Stimulated activated CD4-positive, alpha-beta T cell treated with anti-CD3 and anti-CD28 coated beads, Interleukin-2, amount 100 ng/mL, for 48 hours (primary cell): Measurements from ENCODE around the gene ZG16B.

ENCODE experiments used
- DNase-seq, 2 donors: peaks; one replicate each; pipeline ENCODE4 v3.0.0-alpha.2; 2020

The ZG16B gene

DNA sequence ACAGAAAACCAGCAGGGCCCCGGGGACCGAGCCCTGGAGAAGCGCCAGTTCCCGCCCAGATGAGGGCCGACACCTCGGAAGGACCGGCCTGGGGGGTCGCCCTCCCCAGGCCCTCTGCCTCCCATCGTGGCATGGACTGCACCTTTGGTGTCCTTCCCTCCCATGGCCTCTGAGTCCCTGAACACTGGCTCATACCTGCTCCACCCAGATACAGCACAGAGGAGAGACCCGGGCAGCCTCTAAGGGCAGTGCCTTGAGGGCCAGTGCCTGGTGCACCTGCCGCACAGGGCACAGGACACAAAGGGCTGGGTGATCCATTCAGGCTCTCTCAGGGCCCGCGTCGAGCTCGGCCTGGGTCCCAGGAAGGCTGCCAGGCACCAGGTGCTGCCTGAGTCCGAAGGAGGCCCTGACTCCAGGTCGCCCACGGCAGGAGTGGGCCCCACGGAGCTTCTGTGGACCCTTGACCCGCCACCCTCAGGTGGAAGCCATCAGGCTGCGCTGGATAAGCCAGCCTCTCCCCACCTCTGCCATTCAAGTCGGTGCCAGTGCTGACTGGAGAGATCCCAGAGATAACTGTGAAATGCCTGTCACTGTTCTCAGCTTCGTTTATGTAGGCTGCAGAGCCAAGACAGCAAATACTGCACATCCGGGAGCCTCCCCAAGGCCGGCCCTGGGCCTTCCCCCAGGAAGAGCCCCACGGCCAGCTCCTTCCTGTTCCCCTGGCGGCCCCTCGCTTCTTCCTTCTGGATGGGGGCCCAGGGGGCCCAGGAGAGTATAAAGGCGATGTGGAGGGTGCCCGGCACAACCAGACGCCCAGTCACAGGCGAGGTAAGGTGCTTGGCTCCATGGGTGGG, at the start of gene ZG16B:
ZG16B (plus strand) TSS at position 803 of the 854 bp plus-strand sequence. CDS start 139 bp downstream, outside the sequence.
- DNase-seq = no peak

- DNase-seq = no peak
Observed at GRCh38 chr16:2782583-2783351, 47.3 kb upstream of the ZG16B start.

- DNase-seq = no peak
Observed at GRCh38 chr16:2783581-2784357, 46.3 kb upstream of the ZG16B start.

DNA sequence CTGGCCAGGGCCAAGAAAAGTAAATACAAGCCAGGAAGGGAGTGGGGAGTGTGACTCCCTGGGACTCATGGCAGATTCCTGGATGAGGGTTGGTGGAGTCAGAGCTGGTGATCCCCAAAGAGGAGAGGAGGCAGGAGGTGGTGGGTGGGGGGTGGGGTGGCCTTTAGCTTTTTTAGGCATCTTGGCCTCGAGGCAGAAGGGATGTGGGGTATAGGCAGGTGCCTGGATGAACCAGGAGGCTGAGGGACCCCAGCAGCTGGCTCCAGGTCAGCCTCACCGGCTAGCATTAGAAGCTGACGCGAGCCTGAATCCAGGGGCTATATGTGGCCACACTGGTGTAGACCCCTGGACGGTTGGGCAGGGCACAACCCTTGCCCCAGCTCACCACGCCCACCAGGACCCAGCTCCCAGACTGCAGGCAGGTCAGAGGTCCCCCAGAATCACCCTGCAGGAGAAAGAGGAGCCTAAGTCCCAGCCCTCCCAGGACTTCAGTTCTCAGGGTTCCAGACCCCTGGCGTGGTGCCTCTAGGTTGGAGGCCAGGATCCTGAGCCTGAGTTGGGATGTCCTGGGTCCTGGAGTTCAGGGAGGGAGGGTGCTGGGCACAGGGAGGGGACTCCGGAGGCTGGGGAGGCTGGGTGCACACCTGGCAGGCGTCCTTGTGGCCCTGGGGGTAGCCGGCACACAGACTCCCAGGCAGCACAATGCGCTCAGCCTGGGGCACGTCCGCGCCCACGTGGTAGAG, 45.6 kb upstream of the ZG16B start:
- no peak for DNase-seq

GRCh38 chr16:2785101-2785991, 44.8 kb upstream of the ZG16B start:
- DNase-seq = peak in 1 of 2 donors; percentile 27

GRCh38 chr16:2786061-2786825, 43.9 kb upstream of the ZG16B start:
- DNase-seq = no peak

- no peak for DNase-seq
Observed at GRCh38 chr16:2786826-2787151, 43.3 kb upstream of the ZG16B start.

DNA sequence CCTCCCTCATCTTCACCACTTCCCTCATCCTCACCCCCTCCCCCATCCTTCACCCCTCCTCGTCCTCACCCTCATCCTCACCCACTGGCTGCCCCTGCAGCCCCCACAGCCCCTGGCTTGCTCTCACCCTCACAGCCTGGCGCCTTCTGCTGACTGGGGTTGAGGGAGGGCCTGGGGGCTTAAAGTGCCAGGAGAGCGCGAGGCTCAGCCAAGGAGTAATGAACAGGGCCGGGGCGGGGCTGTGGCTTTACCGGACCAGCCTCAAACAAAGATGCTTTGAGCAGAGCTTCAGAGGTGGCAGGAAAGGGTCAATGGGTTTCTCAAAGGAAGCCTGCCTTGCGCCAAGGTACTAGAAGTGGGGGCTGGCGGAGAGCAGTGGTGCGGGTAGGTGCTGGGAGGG, 42.7 kb upstream of the ZG16B start, which contains the start of gene PRSS33:
PRSS33 (minus strand) TSS at position 155 of the 400 bp plus-strand sequence. CDS start 1,013 bp downstream, outside the sequence.
- no peak for DNase-seq

DNA sequence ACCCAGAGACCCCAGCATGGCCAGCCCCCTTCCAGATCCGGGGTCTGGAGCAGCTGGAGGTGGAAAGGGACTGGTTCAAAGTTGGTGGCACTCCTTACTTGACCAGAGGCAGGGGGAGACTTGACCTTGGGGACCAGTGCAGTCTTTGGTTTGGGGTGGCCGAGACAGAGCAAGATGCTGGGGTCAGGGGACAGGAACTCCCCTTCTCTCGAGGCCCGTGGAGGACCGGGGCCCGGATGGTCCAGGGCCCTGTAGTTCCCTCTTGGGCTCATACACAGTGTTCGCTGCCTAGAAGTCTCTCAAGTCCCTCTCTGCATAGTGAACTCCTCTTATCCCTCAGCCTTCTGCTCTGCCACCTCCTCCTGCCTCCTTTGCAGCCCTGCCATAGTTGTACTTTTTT, 42.1 kb upstream of the ZG16B start:
- no peak for DNase-seq

- DNase-seq = no peak
Observed at GRCh38 chr16:2790631-2791030, 39.5 kb upstream of the ZG16B start.

DNA sequence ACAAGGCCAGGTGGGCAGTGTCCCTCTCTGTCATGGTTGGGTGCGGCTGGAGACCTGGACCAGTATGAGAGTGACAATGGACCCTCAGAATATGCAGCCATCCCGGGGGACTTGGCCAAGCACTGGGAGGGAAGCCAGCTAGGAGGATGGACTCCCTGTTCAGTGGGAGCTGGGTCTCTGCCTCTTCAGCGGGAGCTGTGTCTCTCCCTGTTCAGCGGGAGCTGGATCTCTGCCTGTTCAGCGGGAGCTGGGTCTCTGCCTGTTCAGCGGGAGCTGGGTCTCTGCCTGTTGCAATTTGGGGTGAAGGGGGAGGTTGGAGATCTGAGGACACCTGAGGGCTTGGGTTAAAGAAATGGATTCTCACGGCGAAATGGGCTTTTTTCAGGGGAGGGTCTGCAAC, 38.9 kb upstream of the ZG16B start:
- no peak for DNase-seq

DNA sequence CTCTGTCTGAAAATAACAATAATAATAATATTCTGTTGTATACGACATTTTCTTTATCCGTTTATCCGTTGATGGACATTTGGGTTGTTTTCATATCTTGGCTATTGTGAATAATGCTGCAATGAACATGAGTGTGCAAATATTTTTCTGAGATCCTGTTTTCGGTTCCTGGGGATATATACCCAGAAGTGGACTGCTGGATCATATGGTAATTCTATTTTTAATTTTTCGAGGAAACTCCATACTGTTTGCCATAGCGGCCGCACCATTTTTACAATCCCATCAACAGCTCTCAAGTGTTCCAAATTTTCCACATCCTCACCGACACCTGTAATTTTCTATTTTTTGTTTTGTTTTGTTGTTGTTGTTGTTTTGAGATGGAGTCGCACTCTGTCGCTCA, 37.2 kb upstream of the ZG16B start:
- no peak for DNase-seq

GRCh38 chr16:2795395-2796143, 34.5 kb upstream of the ZG16B start:
- no peak for DNase-seq

DNA sequence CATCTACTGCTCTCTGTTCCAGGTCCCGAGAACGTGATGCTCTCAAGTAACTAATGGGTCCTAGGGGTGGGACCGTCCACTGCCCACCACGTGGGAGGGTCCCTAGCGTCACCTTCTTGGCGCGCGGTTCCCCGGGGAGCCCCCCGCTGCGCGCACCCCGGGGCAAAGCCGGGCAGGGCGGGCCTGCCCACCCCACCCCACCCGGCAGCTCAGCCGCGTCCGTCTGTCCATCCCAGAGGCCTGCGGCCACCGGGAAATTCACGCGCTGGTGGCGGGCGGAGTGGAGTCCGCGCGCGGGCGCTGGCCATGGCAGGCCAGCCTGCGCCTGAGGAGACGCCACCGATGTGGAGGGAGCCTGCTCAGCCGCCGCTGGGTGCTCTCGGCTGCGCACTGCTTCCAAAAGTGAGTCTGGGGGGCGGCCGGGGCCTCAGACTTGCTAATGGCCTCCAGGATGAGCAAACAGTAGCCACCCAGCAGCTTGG, 31.3 kb upstream of the ZG16B start:
- no peak for DNase-seq

DNA sequence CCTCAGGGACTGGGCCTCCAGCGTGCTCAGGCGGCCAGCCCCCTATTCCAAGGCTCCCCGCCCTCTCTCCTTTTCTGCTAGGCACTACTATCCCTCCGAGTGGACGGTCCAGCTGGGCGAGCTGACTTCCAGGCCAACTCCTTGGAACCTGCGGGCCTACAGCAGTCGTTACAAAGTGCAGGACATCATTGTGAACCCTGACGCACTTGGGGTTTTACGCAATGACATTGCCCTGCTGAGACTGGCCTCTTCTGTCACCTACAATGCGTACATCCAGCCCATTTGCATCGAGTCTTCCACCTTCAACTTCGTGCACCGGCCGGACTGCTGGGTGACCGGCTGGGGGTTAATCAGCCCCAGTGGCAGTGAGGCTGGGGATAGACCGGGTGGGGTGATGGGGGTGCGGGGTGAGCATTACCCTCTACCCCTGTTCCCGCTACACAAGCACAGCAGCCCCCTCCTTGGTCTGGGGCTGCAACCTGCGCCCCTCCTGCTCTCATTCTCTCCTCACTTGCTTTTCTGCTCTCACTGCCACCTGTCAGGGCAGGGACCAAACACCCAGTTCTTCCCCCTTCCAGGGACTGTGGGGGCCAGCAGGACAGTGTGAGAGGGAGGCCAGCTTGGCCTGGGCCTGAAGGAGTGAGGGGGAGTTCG, 30.8 kb upstream of the ZG16B start:
- DNase-seq = no peak

- no peak for DNase-seq
Observed at GRCh38 chr16:2799859-2800226, 30.3 kb upstream of the ZG16B start.

GRCh38 chr16:2803545-2804195, 26.4 kb upstream of the ZG16B start:
- DNase-seq = no peak

GRCh38 chr16:2804728-2805127, 25.4 kb upstream of the ZG16B start:
- DNase-seq = no peak

GRCh38 chr16:2806286-2806685, 23.8 kb upstream of the ZG16B start:
- no peak for DNase-seq
